Heart left ventricle (tissue), 16 donors: ENCODE data around the gene P2RX2. TPM values are rescaled to one million over a fixed set of nuclear protein-coding genes. Genes with fewer than 3 reads are reported as not detected.
"Not testable (repeated sequence)": the region's sequence is repeated elsewhere in the genome, so short reads cannot be mapped to it uniquely, and the experiment has no call there.

ENCODE experiments used
- ATAC-seq, 4 donors: fragments of 200-7000 bp; cut with Tn5 transposase; one replicate each; pipeline ENCODE4 v1.9.1; 2020 to 2022; ENCODE audit warnings: moderate library complexity in 4 of 4, mild to moderate bottlenecking in 3 of 4, moderate number of reproducible peaks in 1 of 4
- DNase-seq, 5 donors: peaks; one replicate each; pipeline ENCODE4 v3.0.0-alpha.2; 2020
- H3K27ac ChIP-seq, 12 donors: fragments of 200-600 bp; sonication (generic) in 4 of 12; one replicate each; pipeline versions ENCODE4 v1.5.0 to v1.8.0; 2016 to 2022; ENCODE audit warnings: mild to moderate bottlenecking in 2 of 12
- H3K27me3 ChIP-seq, 9 donors: fragments of 200-600 bp; sonication (generic) in 2 of 9; one replicate each; pipeline versions ENCODE4 v1.5.1 to v1.8.0; 2016 to 2022; ENCODE audit warnings: mild to moderate bottlenecking in 3 of 9
- H3K36me3 ChIP-seq, 9 donors: fragments of 200-600 bp; sonication (generic) in 2 of 9; one replicate each; pipeline versions ENCODE4 v1.5.0 to v1.8.0; 2018 to 2022; ENCODE audit warnings: mild to moderate bottlenecking in 2 of 9
- H3K4me1 ChIP-seq, 12 donors: fragments of 200-600 bp; sonication (generic) in 4 of 12; one replicate each; pipeline versions ENCODE4 v1.5.0 to v1.8.0; 2016 to 2022; ENCODE audit warnings: mild to moderate bottlenecking in 3 of 12
- H3K4me3 ChIP-seq, 12 donors: fragments of 200-600 bp; sonication (generic) in 4 of 12; one replicate each; pipeline versions ENCODE4 v1.5.0 to v1.8.0; 2017 to 2022; ENCODE audit warnings: mild to moderate bottlenecking in 9 of 12, moderate library complexity in 4 of 12
- H3K9me3 ChIP-seq, 12 donors: fragments of 200-600 bp; sonication (generic) in 4 of 12; one replicate each; pipeline versions ENCODE4 v1.5.0 to v1.8.0; 2016 to 2022; ENCODE audit warnings: mild to moderate bottlenecking in 1 of 12
- CTCF ChIP-seq, 12 donors: fragments of 200-600 bp; sonication (generic) in 4 of 12; IDR thresholded peaks; one replicate each; pipeline versions ENCODE4 v1.5.0 to v1.8.0; 2018 to 2022; ENCODE audit warnings: antibody characterized with exemption in 12 of 12, mild to moderate bottlenecking in 5 of 12
- POLR2A ChIP-seq, 2 donors: fragments of 450-650 bp; IDR thresholded peaks; one replicate each; pipeline ENCODE4 v1.6.1; 2017; ENCODE audit warnings: antibody characterized with exemption in 2 of 2, mild to moderate bottlenecking in 2 of 2, moderate library complexity in 2 of 2
- WGBS, 4 donors: extraction: QIAGEN DNeasy Blood & Tissue Kit in 2 of 4; methylation state at CpG; one replicate each; pipeline versions ENCODE4 v1.1.5 to v1.1.7; 2013 to 2018; 5-methylcytosine and 5-hydroxymethylcytosine counted together
- intact Hi-C, 10 donors: fragments of 100-400 bp; cut with DNase I; formaldehyde crosslinking; loops; one replicate each; pipeline versions ENCODE4 v1.11.1 to v1.14.2; 2022
- polyA plus RNA-seq, 2 donors: library from polyadenylated mRNA; stranded (reverse); fragments of 200-250 nt; gene quantifications; one replicate each; pipeline ENCODE4 v1.2.3, GENCODE V29; 2013
- total RNA-seq, 9 donors: library from RNA; depleted of rRNA in 2 of 9; stranded (reverse); fragments of >200 nt in 2 of 9; fragmentation: NEBNext Ultra II Directional in 3 of 9; extraction: Animal tissue kit (Norgen Biotek cat#: 25700) in 3 of 9; gene quantifications; one replicate each; pipeline versions ENCODE4 v1.1.0 to v1.2.4, GENCODE V29; 2016 to 2023
- donor health status: ischemic (EF 13 %, LVEDD 7.1; RV severe dilation, severe dysfunction).
- donor health status: healthy with polysubstance abuse.
- donor health status: DM: no; HTN: yes; CAD: no.
- donor health status: DM: no; HTN: no; CAD: no.
- donor health status: ischemic (EF 25% LVEDD 6.9; RV normal size, moderate dysfunction).
- donor health status: ischemic (EF 25% LVEDD 5.7; RV mildly dilated, moderate dysfunction).
- donor health status: healthy.
- donor health status: DM: yes; HTN: yes; CAD: no.
- donor health status: ischemic (EF 35%, LVEDD 5.7; RV mildly dilated, moderate dysfunction).
- donor health status: nonischemic (EF 11% LVEDD 7.7; RV severe dilation, severe dysfunction).
- donor health status: DM: yes; HTN: yes; CAD: no.
- donor health status: PGD.
- donor health status: ischemic (EF 29% LVEDD 5.4; RV normal size, mild dysfunction).
- donor health status: nonischemic (EF 23%, LVEDD 6.1; RV moderate dilation, normal function).

Gene P2RX2
- total and polyA plus RNA-seq, 11 donors: not detected

GRCh38 chr12:132597333-132598316 lies 21.0 kb upstream of the P2RX2 start:
- no peaks in the 10 kb centered on the region for H3K9me3 ChIP-seq
- 5 to 7% (median 6%) methylated on average over 21 to 55 of the region's 58 CpGs for WGBS, 4 donors
- no peaks in the 10 kb centered on the region for H3K36me3 ChIP-seq
- ATAC-seq (peak in 1 of 4 donors; percentile 41), DNase-seq (peak in 1 of 5 donors; percentile 66)
- H3K27me3 ChIP-seq: peaks cover 0 to 44% (median 3%) of the 10 kb centered on the region in 9 donors
- intact Hi-C loops: loop anchor here in 1 of 10 donors (10.0 kb wide), 1 partner anchor 103 kb away; the partner anchor contains the start of gene FBRSL1
- no peak for TF ChIP-seq CTCF (IDR thresholded peaks at IDR 0.05)
- TF ChIP-seq POLR2A (IDR thresholded peaks at IDR 0.05): no peak
- H3K4me1 ChIP-seq: peaks cover 0 to 35% (median 12%) of the 10 kb centered on the region in 12 donors
- peak overlapping the region in 1 of 12 donors; percentile 61 for H3K27ac ChIP-seq
- H3K4me3 ChIP-seq: peak overlapping the region in 9 of 12 donors; percentile 20 to 58 (median 47)

GRCh38 chr12:132599502-132599901 lies 19.1 kb upstream of the P2RX2 start:
- Histone ChIP-seq H3K4me1 (peaks cover 0 to 43% (median 14%) of the 10 kb centered on the region in 12 donors), H3K27me3 (peaks cover 0 to 61% (median 16%) of the 10 kb centered on the region in 9 donors)
- ATAC-seq, H3K9me3 ChIP-seq, H3K4me3 ChIP-seq, H3K36me3 ChIP-seq, H3K27ac ChIP-seq: not testable (repeated sequence)
- intact Hi-C loops: loop anchor here in 1 of 10 donors (10.0 kb wide), 1 partner anchor 105 kb away; the partner anchor contains the start of gene FBRSL1
- peak in 1 of 5 donors; percentile 40 for DNase-seq
- 85 to 87% (median 87%) methylated on average over 6 of the region's 6 CpGs for WGBS, 4 donors

DNA sequence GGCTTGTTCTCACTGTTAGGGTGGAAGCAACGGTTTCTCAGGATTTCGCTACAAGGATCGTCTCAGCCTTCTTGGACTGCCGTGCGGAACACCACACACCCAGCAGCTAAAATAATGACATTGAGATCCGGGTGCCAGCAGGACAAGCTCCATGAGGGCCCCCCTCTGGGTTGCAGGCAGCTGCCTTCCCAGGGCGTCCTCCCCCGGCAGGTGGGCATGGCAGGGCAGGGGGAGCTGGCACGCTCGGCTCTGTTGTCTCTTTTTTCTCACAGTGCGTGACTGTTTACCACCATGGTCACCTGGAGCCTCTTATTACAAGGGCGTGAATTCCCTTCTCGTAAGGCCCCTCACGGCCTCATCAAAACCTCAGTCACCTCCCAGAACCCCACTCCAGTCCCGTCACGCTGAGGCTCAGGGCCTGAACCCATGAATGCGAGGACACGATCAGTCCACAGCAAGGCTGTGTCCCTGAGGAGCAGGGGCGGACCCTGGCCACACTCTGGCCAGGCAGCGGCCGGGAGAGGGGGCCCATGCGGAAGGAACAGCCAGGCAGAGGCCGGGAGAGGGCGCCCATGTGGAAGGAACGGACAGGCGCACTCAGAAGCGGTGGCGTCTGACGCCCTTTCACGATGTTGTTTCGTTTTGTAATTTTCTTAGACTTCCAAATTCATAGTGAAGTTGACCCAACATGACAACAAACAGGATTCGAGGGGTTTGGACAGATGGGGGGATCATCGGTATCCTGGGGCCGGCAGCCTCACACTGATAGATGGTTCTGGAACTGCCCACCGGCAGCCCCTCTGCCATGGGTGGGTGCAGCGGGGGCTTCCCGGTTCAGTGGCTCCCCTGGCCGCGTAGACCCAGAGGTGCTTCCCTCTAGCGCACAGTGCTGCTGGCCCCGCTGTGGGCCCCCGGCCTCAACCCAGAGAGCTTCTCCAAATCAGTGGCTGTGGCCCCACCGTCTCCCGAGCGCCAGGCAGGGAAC lies 18.2 kb upstream of the P2RX2 start:
- no peaks in the 10 kb centered on the region for H3K9me3 ChIP-seq
- H3K27ac ChIP-seq: peak overlapping the region in 5 of 12 donors; percentile 6 to 44 (median 21)
- DNase-seq (peak; percentile 62 to 82 (median 70)), ATAC-seq (peak; percentile 56 to 80 (median 71))
- H3K36me3 ChIP-seq: no peaks in the 10 kb centered on the region
- TF ChIP-seq CTCF (IDR thresholded peaks at IDR 0.05) (peak; percentile 40 to 78 (median 66)), POLR2A (IDR thresholded peaks at IDR 0.05) (no peak)
- H3K4me3 ChIP-seq: peak overlapping the region in 11 of 12 donors; percentile 15 to 59 (median 43)
- intact Hi-C loops: loop anchor here in 3 of 10 donors (2.0 kb wide), 2 partner anchors 14 to 112 kb away; no protein-coding TSS in a partner anchor
- H3K27me3 ChIP-seq: peaks cover 0 to 66% (median 20%) of the 10 kb centered on the region in 9 donors
- 33 to 42% (median 35%) methylated on average over 26 to 45 of the region's 45 CpGs for WGBS, 4 donors
- H3K4me1 ChIP-seq: peaks cover 0 to 45% (median 15%) of the 10 kb centered on the region in 12 donors
